Thoracic aorta (tissue), 2 donors: Measurements from ENCODE around the gene MCTP2. TPM values are rescaled to one million over a fixed set of nuclear protein-coding genes. Genes with fewer than 3 reads are reported as not detected.

Experiments
- ATAC-seq: fragments of 150-250 bp; one replicate; pipeline ENCODE4 v1.8.0; 2017; ENCODE audit warnings: low read depth; ENCODE audit not compliant: insufficient number of reproducible peaks, low FRiP score
- DNase-seq: peaks from one replicate; pipeline ENCODE4 v3.0.0-alpha.2; 2020; ENCODE audit warnings: low spot score
- H3K27ac ChIP-seq, 2 donors: fragments of 200-600 bp; sonication (generic); 1 replicate in 1 of 2; 2 replicates in 1 of 2; pipeline ENCODE4 v1.5.1; 2016; ENCODE audit warnings: mild to moderate bottlenecking in 2 of 2, moderate library complexity in 2 of 2
- H3K27me3 ChIP-seq: fragments of 200-600 bp; sonication (generic); replicated peaks from 2 replicates; pipeline ENCODE4 v1.6.0; 2016; ENCODE audit warnings: mild to moderate bottlenecking; ENCODE audit not compliant: insufficient read depth
- H3K36me3 ChIP-seq: fragments of 200-600 bp; sonication (generic); one replicate; pipeline ENCODE4 v1.5.1; 2016
- H3K4me1 ChIP-seq, 2 donors: fragments of 200-600 bp; sonication (generic); 1 replicate in 1 of 2; 2 replicates in 1 of 2; pipeline versions ENCODE4 v1.5.1 to v1.6.0; 2016; ENCODE audit warnings: low read depth in 2 of 2, mild to moderate bottlenecking in 1 of 2; ENCODE audit not compliant: control insufficient read depth in 1 of 2
- H3K4me3 ChIP-seq: fragments of 200-600 bp; sonication (generic); 2 replicates; pipeline ENCODE4 v1.5.1; 2016; ENCODE audit warnings: mild to moderate bottlenecking
- H3K9me3 ChIP-seq: fragments of 200-600 bp; sonication (generic); 2 replicates; pipeline ENCODE4 v1.5.1; 2016
- CTCF ChIP-seq: fragments of 200-600 bp; sonication (generic); IDR thresholded peaks from one replicate; pipeline ENCODE4 v1.5.1; 2019; ENCODE audit warnings: antibody characterized with exemption
- total RNA-seq, 2 donors: library from RNA; depleted of rRNA; stranded (reverse); fragments of >200 nt; gene quantifications; one replicate each; pipeline versions ENCODE4 v1.1.0 to v1.2.3, GENCODE V29; 2016

The MCTP2 gene
- total RNA-seq, 2 donors from 2014 or later, result 15.7 to 16.6 TPM

GRCh38 chr15:94206463-94207167 lies 24.7 kb upstream of the MCTP2 start:
- H3K27me3 ChIP-seq, result no peaks in the 10 kb centered on the region
- TF ChIP-seq CTCF, result no peak
- no peaks in the 10 kb centered on the region for H3K9me3 ChIP-seq
- H3K4me3 ChIP-seq, result no peak overlapping the region
- ATAC-seq (no peak), DNase-seq (no peak)
- H3K4me1 ChIP-seq, result no peaks in the 10 kb centered on the region
- no peak overlapping the region for H3K27ac ChIP-seq
- no peaks in the 10 kb centered on the region for H3K36me3 ChIP-seq

DNA sequence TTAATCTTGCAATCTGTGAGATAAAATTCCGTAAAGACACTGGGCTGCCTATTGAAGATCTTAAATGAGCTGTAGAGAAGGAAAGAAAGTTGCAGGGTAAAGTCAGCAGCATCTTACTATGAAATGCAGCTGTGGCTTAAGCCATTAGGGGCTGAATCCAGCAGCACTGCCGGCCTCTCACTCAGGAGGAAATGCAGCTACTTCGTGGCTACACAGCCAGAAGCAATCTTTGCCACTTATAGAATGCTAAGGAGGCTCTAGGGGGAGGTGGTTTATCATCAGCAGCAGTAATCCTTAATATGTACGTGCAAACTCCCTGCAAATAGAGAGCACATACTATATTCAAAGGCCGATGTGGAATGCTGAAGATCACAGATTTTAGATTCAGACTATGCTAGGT lies 19.1 kb upstream of the MCTP2 start:
- no peak for DNase-seq
- H3K9me3 ChIP-seq, result no peaks in the 10 kb centered on the region
- TF ChIP-seq CTCF, result no peak

GRCh38 chr15:94225616-94226015 lies 5.7 kb upstream of the MCTP2 start:
- ATAC-seq (no peak), DNase-seq (no peak)
- H3K4me3 ChIP-seq, result no peak overlapping the region
- no peak overlapping the region for H3K27ac ChIP-seq
- no peaks in the 10 kb centered on the region for H3K9me3 ChIP-seq
- no peaks in the 10 kb centered on the region for H3K36me3 ChIP-seq
- TF ChIP-seq CTCF, result no peak
- H3K4me1 ChIP-seq, result peaks cover 0 to 2% of the 10 kb centered on the region in 2 donors
- no peaks in the 10 kb centered on the region for H3K27me3 ChIP-seq

More for the DNA sequence above, 19.1 kb upstream of the MCTP2 start:
- no peaks in the 10 kb centered on the region for H3K27me3 ChIP-seq
- no peak for ATAC-seq
- no peaks in the 10 kb centered on the region for H3K4me1 ChIP-seq
- no peaks in the 10 kb centered on the region for H3K36me3 ChIP-seq
- H3K4me3 ChIP-seq, result no peak overlapping the region
- no peak overlapping the region for H3K27ac ChIP-seq

GRCh38 chr15:94228611-94229010 lies 2.8 kb upstream of the MCTP2 start:
- no peaks in the 10 kb centered on the region for H3K27me3 ChIP-seq
- H3K36me3 ChIP-seq, result no peaks in the 10 kb centered on the region
- H3K4me1 ChIP-seq, result peaks cover 0 to 10% of the 10 kb centered on the region in 2 donors
- H3K9me3 ChIP-seq, result no peaks in the 10 kb centered on the region
- no peak overlapping the region for H3K27ac ChIP-seq
- no peak overlapping the region for H3K4me3 ChIP-seq
- ATAC-seq, result no peak
- DNase-seq, result no peak
- TF ChIP-seq CTCF, result no peak

GRCh38 chr15:94229591-94230369 lies 1.6 kb upstream of the MCTP2 start:
- peaks cover 0 to 10% of the 10 kb centered on the region in 2 donors for H3K4me1 ChIP-seq
- no peaks in the 10 kb centered on the region for H3K27me3 ChIP-seq
- ATAC-seq (no peak), DNase-seq (no peak)
- H3K9me3 ChIP-seq, result no peaks in the 10 kb centered on the region
- TF ChIP-seq CTCF, result no peak
- no peaks in the 10 kb centered on the region for H3K36me3 ChIP-seq
- no peak overlapping the region for H3K27ac ChIP-seq
- H3K4me3 ChIP-seq, result no peak overlapping the region
